GM23338 (cell line): Measurements from ENCODE around the gene ZEB2. TPM values are rescaled to one million over a fixed set of nuclear protein-coding genes. Genes with fewer than 3 reads are reported as not detected.

Source experiments
- ATAC-seq: fragments of 200-7000 bp; cut with Tn5 transposase; 3 replicates; pipeline ENCODE4 v1.9.1; 2020
- DNase-seq: peaks from one replicate; pipeline ENCODE4 v3.0.0-alpha.2; 2015; ENCODE audit warnings: low spot score
- H2AFZ ChIP-seq: fragments of 200-600 bp; sonication (generic); 2 replicates; pipeline ENCODE4 v1.8.0; 2016; ENCODE audit warnings: antibody characterized with exemption, mild to moderate bottlenecking, moderate library complexity
- H3F3A ChIP-seq: fragments of 200-600 bp; sonication (generic); replicated peaks from 2 replicates; pipeline ENCODE4 v1.8.0; 2017; ENCODE audit warnings: antibody characterized with exemption, mixed run types, low read depth
- H3K27ac ChIP-seq: fragments of 200-600 bp; sonication (generic); 2 replicates; pipeline ENCODE4 v1.6.1; 2016; ENCODE audit warnings: low read depth
- H3K27me3 ChIP-seq: fragments of 200-600 bp; sonication (generic); 2 replicates; pipeline ENCODE4 v1.8.0; 2016; ENCODE audit warnings: mild to moderate bottlenecking, mixed run types, moderate library complexity; ENCODE audit not compliant: insufficient read depth
- H3K36me3 ChIP-seq: fragments of 200-600 bp; sonication (generic); 2 replicates; pipeline ENCODE4 v1.8.0; 2016; ENCODE audit warnings: mild to moderate bottlenecking; ENCODE audit not compliant: insufficient read depth
- H3K4me1 ChIP-seq: fragments of 200-600 bp; sonication (generic); 2 replicates; pipeline ENCODE4 v1.8.0; 2016; ENCODE audit warnings: mild to moderate bottlenecking, moderate library complexity; ENCODE audit not compliant: insufficient read depth
- H3K4me2 ChIP-seq: fragments of 200-600 bp; sonication (generic); 2 replicates; pipeline ENCODE4 v1.7.1; 2017; ENCODE audit warnings: mixed run types
- H3K4me3 ChIP-seq: fragments of 200-600 bp; sonication (generic); 2 replicates; pipeline ENCODE4 v1.6.1; 2016; ENCODE audit warnings: mixed run types
- H3K79me2 ChIP-seq: fragments of 200-600 bp; sonication (generic); replicated peaks from 2 replicates; pipeline ENCODE4 v1.8.0; 2017; ENCODE audit warnings: mild to moderate bottlenecking; ENCODE audit not compliant: insufficient read depth
- H3K9me2 ChIP-seq: fragments of 200-600 bp; sonication (generic); 2 replicates; pipeline ENCODE4 v1.8.0; 2017; ENCODE audit not compliant: insufficient read depth
- H4K20me1 ChIP-seq: fragments of 200-600 bp; sonication (generic); replicated peaks from 2 replicates; pipeline ENCODE4 v1.8.0; 2017; ENCODE audit warnings: mild to moderate bottlenecking; ENCODE audit not compliant: insufficient read depth
- H3K27ac Mint-ChIP-seq: 2 replicates; pipeline ENCODE4 v1.8.0; 2020; ENCODE audit warnings: inconsistent platforms, mild to moderate bottlenecking, moderate library complexity, mixed read lengths
- H3K27me3 Mint-ChIP-seq: 3 replicates; pipeline ENCODE4 v1.8.0; 2022; ENCODE audit warnings: low read depth, mild to moderate bottlenecking, moderate library complexity, mixed read lengths, inconsistent platforms; ENCODE audit not compliant: insufficient read depth, poor library complexity
- H3K36me3 Mint-ChIP-seq: 3 replicates; pipeline ENCODE4 v1.8.0; 2021; ENCODE audit warnings: low read depth, mild to moderate bottlenecking, inconsistent platforms, moderate library complexity, mixed read lengths
- H3K4me1 Mint-ChIP-seq: 3 replicates; pipeline ENCODE4 v1.8.0; 2020; ENCODE audit warnings: mild to moderate bottlenecking, inconsistent platforms, mixed read lengths
- H3K4me3 Mint-ChIP-seq: 3 replicates; pipeline ENCODE4 v1.8.0; 2021; ENCODE audit warnings: moderate library complexity, mild to moderate bottlenecking, inconsistent platforms, mixed read lengths
- H3K9me3 Mint-ChIP-seq: 3 replicates; pipeline ENCODE4 v1.8.0; 2020; ENCODE audit warnings: moderate library complexity, mild to moderate bottlenecking, inconsistent platforms, mixed read lengths
- EZH2phosphoT487 ChIP-seq: fragments of 200-600 bp; sonication (generic); IDR thresholded peaks from one replicate; pipeline ENCODE4 v1.8.1; 2018; ENCODE audit warnings: antibody characterized with exemption; ENCODE audit not compliant: unreplicated experiment
- JUNB ChIP-seq: IDR thresholded peaks from one replicate; pipeline ENCODE4 v1.6.1; 2016; ENCODE audit warnings: antibody characterized with exemption; ENCODE audit not compliant: unreplicated experiment
- ZNF114 ChIP-seq: fragments of 250-450 bp; sonication (Bioruptor Pico); IDR thresholded peaks from 2 replicates; pipeline ENCODE4 v1.5.0; 2020; ENCODE audit warnings: mild to moderate bottlenecking, moderate library complexity
- ZNF331 ChIP-seq: fragments of 250-450 bp; sonication (Bioruptor Pico); IDR thresholded peaks from 2 replicates; pipeline ENCODE4 v1.5.0; 2020; ENCODE audit warnings: low read depth, mild to moderate bottlenecking, moderate library complexity
- polyA plus RNA-seq: library from polyadenylated mRNA; unstranded; fragments of >200 nt; fragmentation: Nextera tagmentation; extraction: Ambion mirVana; gene quantifications from 2 replicates; pipeline ENCODE4 v1.2.1, GENCODE V29; 2016
- total RNA-seq: library from RNA; depleted of rRNA; stranded (reverse); fragments of >200 nt; shearing (Covaris generic); gene quantifications from 2 replicates; pipeline ENCODE4 v1.2.3, GENCODE V29; 2014
- TF ChIP-seq, protein P1 (sequence below), 2 experiments: fragments of 200-600 bp in 1 of 2; sonication (generic) in 1 of 2; conservative IDR thresholded peaks; 2 replicates each; pipeline versions ENCODE4 v1.5.1 to v1.6.1; 2016 to 2017; ENCODE audit warnings: antibody characterized with exemption in 2 of 2, low read depth in 2 of 2, mild to moderate bottlenecking in 2 of 2, moderate library complexity in 1 of 2
- TF ChIP-seq, protein P2 (sequence below): fragments of 250-450 bp; sonication (Bioruptor Pico); IDR thresholded peaks from 2 replicates; pipeline ENCODE4 v1.5.0; 2020; ENCODE audit warnings: mild to moderate bottlenecking, moderate library complexity

Gene ZEB2
- total and polyA plus RNA-seq, 2 experiments from 2014 or later = 0.45 TPM; not detected in 1

DNA sequence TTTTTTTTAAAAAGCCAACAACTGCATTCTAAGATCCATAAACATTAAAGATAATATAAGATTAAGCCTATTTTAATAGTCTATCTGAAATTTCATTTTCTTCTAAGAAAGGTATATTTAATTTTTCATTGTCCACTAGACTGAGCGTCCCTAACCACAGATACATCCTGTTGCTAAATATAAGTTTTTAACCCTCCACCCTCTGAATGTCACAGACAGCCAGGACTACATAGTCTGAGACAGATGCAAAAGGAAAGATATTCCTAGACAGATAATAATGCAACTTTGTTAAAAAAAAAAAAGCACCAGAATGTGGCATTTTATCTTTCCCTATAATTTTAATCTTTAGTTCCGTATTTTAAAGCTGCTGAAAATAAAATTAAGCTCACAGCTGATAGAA is 114.6 kb downstream of the ZEB2 start:
- TF ChIP-seq, protein P1, sequence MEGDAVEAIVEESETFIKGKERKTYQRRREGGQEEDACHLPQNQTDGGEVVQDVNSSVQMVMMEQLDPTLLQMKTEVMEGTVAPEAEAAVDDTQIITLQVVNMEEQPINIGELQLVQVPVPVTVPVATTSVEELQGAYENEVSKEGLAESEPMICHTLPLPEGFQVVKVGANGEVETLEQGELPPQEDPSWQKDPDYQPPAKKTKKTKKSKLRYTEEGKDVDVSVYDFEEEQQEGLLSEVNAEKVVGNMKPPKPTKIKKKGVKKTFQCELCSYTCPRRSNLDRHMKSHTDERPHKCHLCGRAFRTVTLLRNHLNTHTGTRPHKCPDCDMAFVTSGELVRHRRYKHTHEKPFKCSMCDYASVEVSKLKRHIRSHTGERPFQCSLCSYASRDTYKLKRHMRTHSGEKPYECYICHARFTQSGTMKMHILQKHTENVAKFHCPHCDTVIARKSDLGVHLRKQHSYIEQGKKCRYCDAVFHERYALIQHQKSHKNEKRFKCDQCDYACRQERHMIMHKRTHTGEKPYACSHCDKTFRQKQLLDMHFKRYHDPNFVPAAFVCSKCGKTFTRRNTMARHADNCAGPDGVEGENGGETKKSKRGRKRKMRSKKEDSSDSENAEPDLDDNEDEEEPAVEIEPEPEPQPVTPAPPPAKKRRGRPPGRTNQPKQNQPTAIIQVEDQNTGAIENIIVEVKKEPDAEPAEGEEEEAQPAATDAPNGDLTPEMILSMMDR (conservative IDR thresholded peaks at IDR 0.05; ENCODE audit: low read depth in 2 of 2) = no peak
- TF ChIP-seq JUNB = no peak
- no peak for TF ChIP-seq ZNF331 (CRISPR knock-in tag)
- TF ChIP-seq EZH2phosphoT487 = no peak
- TF ChIP-seq, protein P2, sequence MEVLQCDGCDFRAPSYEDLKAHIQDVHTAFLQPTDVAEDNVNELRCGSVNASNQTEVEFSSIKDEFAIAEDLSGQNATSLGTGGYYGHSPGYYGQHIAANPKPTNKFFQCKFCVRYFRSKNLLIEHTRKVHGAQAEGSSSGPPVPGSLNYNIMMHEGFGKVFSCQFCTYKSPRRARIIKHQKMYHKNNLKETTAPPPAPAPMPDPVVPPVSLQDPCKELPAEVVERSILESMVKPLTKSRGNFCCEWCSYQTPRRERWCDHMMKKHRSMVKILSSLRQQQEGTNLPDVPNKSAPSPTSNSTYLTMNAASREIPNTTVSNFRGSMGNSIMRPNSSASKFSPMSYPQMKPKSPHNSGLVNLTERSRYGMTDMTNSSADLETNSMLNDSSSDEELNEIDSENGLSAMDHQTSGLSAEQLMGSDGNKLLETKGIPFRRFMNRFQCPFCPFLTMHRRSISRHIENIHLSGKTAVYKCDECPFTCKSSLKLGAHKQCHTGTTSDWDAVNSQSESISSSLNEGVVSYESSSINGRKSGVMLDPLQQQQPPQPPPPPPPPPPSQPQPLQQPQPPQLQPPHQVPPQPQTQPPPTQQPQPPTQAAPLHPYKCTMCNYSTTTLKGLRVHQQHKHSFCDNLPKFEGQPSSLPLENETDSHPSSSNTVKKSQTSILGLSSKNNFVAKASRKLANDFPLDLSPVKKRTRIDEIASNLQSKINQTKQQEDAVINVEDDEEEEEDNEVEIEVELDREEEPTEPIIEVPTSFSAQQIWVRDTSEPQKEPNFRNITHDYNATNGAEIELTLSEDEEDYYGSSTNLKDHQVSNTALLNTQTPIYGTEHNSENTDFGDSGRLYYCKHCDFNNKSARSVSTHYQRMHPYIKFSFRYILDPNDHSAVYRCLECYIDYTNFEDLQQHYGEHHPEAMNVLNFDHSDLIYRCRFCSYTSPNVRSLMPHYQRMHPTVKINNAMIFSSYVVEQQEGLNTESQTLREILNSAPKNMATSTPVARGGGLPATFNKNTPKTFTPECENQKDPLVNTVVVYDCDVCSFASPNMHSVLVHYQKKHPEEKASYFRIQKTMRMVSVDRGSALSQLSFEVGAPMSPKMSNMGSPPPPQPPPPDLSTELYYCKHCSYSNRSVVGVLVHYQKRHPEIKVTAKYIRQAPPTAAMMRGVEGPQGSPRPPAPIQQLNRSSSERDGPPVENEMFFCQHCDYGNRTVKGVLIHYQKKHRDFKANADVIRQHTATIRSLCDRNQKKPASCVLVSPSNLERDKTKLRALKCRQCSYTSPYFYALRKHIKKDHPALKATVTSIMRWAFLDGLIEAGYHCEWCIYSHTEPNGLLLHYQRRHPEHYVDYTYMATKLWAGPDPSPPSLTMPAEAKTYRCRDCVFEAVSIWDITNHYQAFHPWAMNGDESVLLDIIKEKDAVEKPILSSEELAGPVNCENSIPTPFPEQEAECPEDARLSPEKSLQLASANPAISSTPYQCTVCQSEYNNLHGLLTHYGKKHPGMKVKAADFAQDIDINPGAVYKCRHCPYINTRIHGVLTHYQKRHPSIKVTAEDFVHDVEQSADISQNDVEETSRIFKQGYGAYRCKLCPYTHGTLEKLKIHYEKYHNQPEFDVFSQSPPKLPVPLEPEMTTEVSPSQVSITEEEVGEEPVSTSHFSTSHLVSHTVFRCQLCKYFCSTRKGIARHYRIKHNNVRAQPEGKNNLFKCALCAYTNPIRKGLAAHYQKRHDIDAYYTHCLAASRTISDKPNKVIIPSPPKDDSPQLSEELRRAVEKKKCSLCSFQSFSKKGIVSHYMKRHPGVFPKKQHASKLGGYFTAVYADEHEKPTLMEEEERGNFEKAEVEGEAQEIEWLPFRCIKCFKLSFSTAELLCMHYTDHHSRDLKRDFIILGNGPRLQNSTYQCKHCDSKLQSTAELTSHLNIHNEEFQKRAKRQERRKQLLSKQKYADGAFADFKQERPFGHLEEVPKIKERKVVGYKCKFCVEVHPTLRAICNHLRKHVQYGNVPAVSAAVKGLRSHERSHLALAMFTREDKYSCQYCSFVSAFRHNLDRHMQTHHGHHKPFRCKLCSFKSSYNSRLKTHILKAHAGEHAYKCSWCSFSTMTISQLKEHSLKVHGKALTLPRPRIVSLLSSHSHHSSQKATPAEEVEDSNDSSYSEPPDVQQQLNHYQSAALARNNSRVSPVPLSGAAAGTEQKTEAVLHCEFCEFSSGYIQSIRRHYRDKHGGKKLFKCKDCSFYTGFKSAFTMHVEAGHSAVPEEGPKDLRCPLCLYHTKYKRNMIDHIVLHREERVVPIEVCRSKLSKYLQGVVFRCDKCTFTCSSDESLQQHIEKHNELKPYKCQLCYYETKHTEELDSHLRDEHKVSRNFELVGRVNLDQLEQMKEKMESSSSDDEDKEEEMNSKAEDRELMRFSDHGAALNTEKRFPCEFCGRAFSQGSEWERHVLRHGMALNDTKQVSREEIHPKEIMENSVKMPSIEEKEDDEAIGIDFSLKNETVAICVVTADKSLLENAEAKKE = no peak
- no peak for TF ChIP-seq ZNF114 (CRISPR knock-in tag)
- Histone ChIP-seq H3K4me2 (no peak overlapping the region), H2AFZ (no peak overlapping the region), H3K36me3 (no peaks in the 10 kb centered on the region), H3F3A (no peaks in the 10 kb centered on the region), H3K4me1 (peaks cover 22% of the 10 kb centered on the region), H3K79me2 (no peaks in the 10 kb centered on the region), H3K27me3 (no peaks in the 10 kb centered on the region), H3K4me3 (no peak overlapping the region), H3K9me2 (peaks cover 3% of the 10 kb centered on the region; the same call in 1 of the 2 replicates), H4K20me1 (no peaks in the 10 kb centered on the region), H3K27ac (no peak overlapping the region)
- no peak overlapping the region for H3K27ac Mint-ChIP-seq
- H3K36me3 Mint-ChIP-seq = no peaks in the 10 kb centered on the region
- DNase-seq (no peak), ATAC-seq (no peak)
- no peaks in the 10 kb centered on the region for H3K9me3 Mint-ChIP-seq
- no peak overlapping the region for H3K4me3 Mint-ChIP-seq
- H3K4me1 Mint-ChIP-seq = peaks cover 30% of the 10 kb centered on the region
- H3K27me3 Mint-ChIP-seq = no peaks in the 10 kb centered on the region
